ENCODE data around the gene PRDM15.

GRCh38 chr21:41817877-41818855, 61.0 kb downstream of the PRDM15 start:
- TF ChIP-seq POLR2A (IDR thresholded peaks at IDR 0.05; ENCODE audit: low read depth, low read length) (no peak), TAF1 (IDR thresholded peaks at IDR 0.05; ENCODE audit: low read depth, low read length) (no peak), SPI1 (IDR thresholded peaks at IDR 0.05; ENCODE audit: low read depth, low read length) (no peak), POLR2AphosphoS5 (IDR thresholded peaks at IDR 0.05; ENCODE audit: low read depth, low read length) (no peak), PAX5 (IDR thresholded peaks at IDR 0.05; ENCODE audit: insufficient read depth, low read length, severe bottlenecking) (no peak)

Data from GM12891 (cell line).